ENCODE measurements around the gene VAPA. TPM values are rescaled to one million over a fixed set of nuclear protein-coding genes. Genes with fewer than 3 reads are reported as not detected.

The VAPA gene
- total RNA-seq, 2 donors from 2014 or later: 122 to 168 TPM

- Histone ChIP-seq H3K9ac (ENCODE audit: extremely low read depth, low read length, poor library complexity, severe bottlenecking) (peak overlapping the region; percentile 83), H3K27ac (ENCODE audit: low read depth, low read length) (no peak overlapping the region), H3K36me3 (ENCODE audit: control insufficient read depth, insufficient read depth, low read length) (no peaks in the 10 kb centered on the region), H3K27me3 (ENCODE audit: control insufficient read depth, insufficient read depth, low read length, poor library complexity, severe bottlenecking) (peaks cover 27% of the 10 kb centered on the region), H3K4me1 (ENCODE audit: control insufficient read depth, insufficient read depth, low read length) (peaks cover 3% of the 10 kb centered on the region), H3K4me3 (ENCODE audit: low read length) (peak overlapping the region; percentile 94), H3K9me3 (ENCODE audit: control insufficient read depth, low read length) (no peaks in the 10 kb centered on the region)
- DNase-seq: no peak
- no peaks in the 10 kb centered on the region for H3K36me3 Mint-ChIP-seq (ENCODE audit: low read depth)
- H3K27me3 Mint-ChIP-seq (ENCODE audit: insufficient read depth): peaks cover 28% of the 10 kb centered on the region
- peak overlapping the region; percentile 79 for H3K4me3 Mint-ChIP-seq
- no peak for TF ChIP-seq CTCF (conservative IDR thresholded peaks at IDR 0.05)
- peaks cover 17% of the 10 kb centered on the region for H3K4me1 Mint-ChIP-seq
- H3K9me3 Mint-ChIP-seq: no peaks in the 10 kb centered on the region
- H3K27ac Mint-ChIP-seq: no peak overlapping the region
- whole genome bisulfite sequencing, 2 experiments (ENCODE audit: insufficient coverage in 1 of 2, insufficient read length in 1 of 2): 10 to 12% methylated on average over 7 to 12 of the region's 12 CpGs
These were observed 678 bp upstream of the VAPA start for GRCh38 chr18:9913151-9913525.

GRCh38 chr18:9914334-9914583 is 443 bp downstream of the VAPA start:
- 0% methylated on average over 4 to 29 of the region's 35 CpGs for WGBS, 2 experiments (ENCODE audit: insufficient coverage in 1 of 2, insufficient read length in 1 of 2)
- Mint-ChIP-seq H3K36me3 (ENCODE audit: low read depth) (no peaks in the 10 kb centered on the region), H3K4me3 (peak overlapping the region; percentile 79)

GRCh38 chr18:9914584-9915290 is 921 bp downstream of the VAPA start:
- H3K27ac ChIP-seq (ENCODE audit: low read depth, low read length): no peak overlapping the region
- H3K9me3 ChIP-seq (ENCODE audit: control insufficient read depth, low read length): no peaks in the 10 kb centered on the region
- H3K9ac ChIP-seq (ENCODE audit: extremely low read depth, low read length, poor library complexity, severe bottlenecking): peak overlapping the region; percentile 71
- H3K36me3 ChIP-seq (ENCODE audit: control insufficient read depth, insufficient read depth, low read length): no peaks in the 10 kb centered on the region
- H3K36me3 Mint-ChIP-seq (ENCODE audit: low read depth): no peaks in the 10 kb centered on the region
- peaks cover 9% of the 10 kb centered on the region for H3K4me1 ChIP-seq (ENCODE audit: control insufficient read depth, insufficient read depth, low read length)
- peak overlapping the region; percentile 58 for H3K27ac Mint-ChIP-seq
- peaks cover 17% of the 10 kb centered on the region for H3K4me1 Mint-ChIP-seq
- DNase-seq: peak; percentile 78
- WGBS, 2 experiments (ENCODE audit: insufficient coverage in 1 of 2, insufficient read length in 1 of 2): 0% methylated on average over 28 to 77 of the region's 77 CpGs
- H3K27me3 Mint-ChIP-seq (ENCODE audit: insufficient read depth): peaks cover 12% of the 10 kb centered on the region
- peak overlapping the region; percentile 87 for H3K4me3 ChIP-seq (ENCODE audit: low read length)
- peaks cover 11% of the 10 kb centered on the region for H3K27me3 ChIP-seq (ENCODE audit: control insufficient read depth, insufficient read depth, low read length, poor library complexity, severe bottlenecking)
- TF ChIP-seq CTCF (conservative IDR thresholded peaks at IDR 0.05): no peak
- peak overlapping the region; percentile 79 for H3K4me3 Mint-ChIP-seq
- no peaks in the 10 kb centered on the region for H3K9me3 Mint-ChIP-seq

More at GRCh38 chr18:9914334-9914583, 443 bp downstream of the VAPA start:
- Histone ChIP-seq H3K27ac (ENCODE audit: low read depth, low read length) (peak overlapping the region; percentile 86), H3K4me3 (ENCODE audit: low read length) (peak overlapping the region; percentile 94), H3K27me3 (ENCODE audit: control insufficient read depth, insufficient read depth, low read length, poor library complexity, severe bottlenecking) (peaks cover 16% of the 10 kb centered on the region), H3K9ac (ENCODE audit: extremely low read depth, low read length, poor library complexity, severe bottlenecking) (peak overlapping the region; percentile 83), H3K9me3 (ENCODE audit: control insufficient read depth, low read length) (no peaks in the 10 kb centered on the region), H3K36me3 (ENCODE audit: control insufficient read depth, insufficient read depth, low read length) (no peaks in the 10 kb centered on the region), H3K4me1 (ENCODE audit: control insufficient read depth, insufficient read depth, low read length) (peaks cover 9% of the 10 kb centered on the region)
- Mint-ChIP-seq H3K27ac (no peak overlapping the region), H3K27me3 (ENCODE audit: insufficient read depth) (peaks cover 17% of the 10 kb centered on the region), H3K9me3 (no peaks in the 10 kb centered on the region), H3K4me1 (peaks cover 17% of the 10 kb centered on the region)
- no peak for TF ChIP-seq CTCF (conservative IDR thresholded peaks at IDR 0.05)
- no peak for DNase-seq

Data from endodermal cell (in vitro differentiated cells).